ENCODE measurements around the gene ULBP2. TPM values are rescaled to one million over a fixed set of nuclear protein-coding genes. Genes with fewer than 3 reads are reported as not detected.

ULBP2 gene
- total RNA-seq, 1 experiment from 2014 or later = not detected

DNA sequence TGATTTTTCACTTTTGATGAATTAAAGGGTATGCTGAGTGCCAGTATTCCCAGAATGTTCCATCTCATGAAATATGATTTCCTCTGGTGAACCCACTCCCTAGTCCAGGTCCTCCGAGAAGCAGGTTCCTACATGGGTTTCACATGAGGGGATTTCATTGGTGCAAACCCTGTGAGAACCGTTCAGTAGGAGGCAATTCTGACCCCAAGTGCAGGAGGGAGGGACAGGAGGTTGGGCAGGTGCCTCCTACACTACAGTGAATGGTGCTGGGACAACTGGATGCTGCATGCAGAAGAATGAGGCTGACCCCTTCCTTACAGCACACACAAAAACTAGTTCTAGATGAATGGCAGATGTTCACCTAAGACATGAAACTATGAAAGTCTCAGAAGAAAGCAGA is 5.1 kb upstream of the ULBP2 start:
- no peak overlapping the region for H4K8ac ChIP-seq (replicated peaks; ENCODE audit: insufficient read length, low read depth, low read length)
- H3K56ac ChIP-seq (ENCODE audit: insufficient read length, low read depth, low read length) = no peak overlapping the region
- H3K79me1 ChIP-seq (ENCODE audit: insufficient read depth, low read depth, low read length, poor library complexity, severe bottlenecking) = no peaks in the 10 kb centered on the region
- no peaks in the 10 kb centered on the region for H3K79me2 ChIP-seq (ENCODE audit: insufficient read depth, low read length)
- H3K9me3 Mint-ChIP-seq = peaks cover 0 to 9% of the 10 kb centered on the region in 2 experiments; a peak in 1 of 5 replicates
- H3K4me2 ChIP-seq (ENCODE audit: insufficient read depth, insufficient read length, low read length) = no peak overlapping the region
- no peak overlapping the region for H3K18ac ChIP-seq (ENCODE audit: insufficient read length, low read depth, low read length)
- no peaks in the 10 kb centered on the region for H4K20me1 ChIP-seq (ENCODE audit: control insufficient read depth, insufficient read depth, insufficient read length)
- H3K36me3 Mint-ChIP-seq (ENCODE audit: insufficient read depth in 1 of 3, low read depth in 3 of 3) = peaks cover 0 to 4% (median 3%) of the 10 kb centered on the region in 3 experiments; a peak in 3 of 7 replicates
- peaks cover 97% of the 10 kb centered on the region for H3K27me3 Mint-ChIP-seq (ENCODE audit: low read depth)
- H2AFZ ChIP-seq (ENCODE audit: low read length) = no peak overlapping the region
- no peak overlapping the region for H2BK120ac ChIP-seq (ENCODE audit: low read depth, low read length, poor library complexity, severe bottlenecking)
- H3K9ac ChIP-seq (ENCODE audit: extremely low read depth, insufficient read length, low read length) = no peak overlapping the region
- H3K4me1 Mint-ChIP-seq = peaks cover 8 to 11% of the 10 kb centered on the region in 2 experiments
- no peak overlapping the region for H2BK15ac ChIP-seq (ENCODE audit: low read depth, low read length)
- H3K27me3 ChIP-seq (ENCODE audit: insufficient read depth, low read length) = peaks cover 64% of the 10 kb centered on the region
- no peak for DNase-seq
- no peak overlapping the region for H3K27ac ChIP-seq (ENCODE audit: insufficient read length, low read depth, low read length)
- H2BK5ac ChIP-seq (ENCODE audit: insufficient read length, low read length) = no peak overlapping the region
- no peak overlapping the region for H3K14ac ChIP-seq (ENCODE audit: insufficient read depth, low read length)
- no peak overlapping the region for H2BK12ac ChIP-seq (ENCODE audit: insufficient read length, low read depth, low read length)
- no peak overlapping the region for H4K5ac ChIP-seq (ENCODE audit: insufficient read length, low read depth, low read length)
- TF ChIP-seq, protein P1, sequence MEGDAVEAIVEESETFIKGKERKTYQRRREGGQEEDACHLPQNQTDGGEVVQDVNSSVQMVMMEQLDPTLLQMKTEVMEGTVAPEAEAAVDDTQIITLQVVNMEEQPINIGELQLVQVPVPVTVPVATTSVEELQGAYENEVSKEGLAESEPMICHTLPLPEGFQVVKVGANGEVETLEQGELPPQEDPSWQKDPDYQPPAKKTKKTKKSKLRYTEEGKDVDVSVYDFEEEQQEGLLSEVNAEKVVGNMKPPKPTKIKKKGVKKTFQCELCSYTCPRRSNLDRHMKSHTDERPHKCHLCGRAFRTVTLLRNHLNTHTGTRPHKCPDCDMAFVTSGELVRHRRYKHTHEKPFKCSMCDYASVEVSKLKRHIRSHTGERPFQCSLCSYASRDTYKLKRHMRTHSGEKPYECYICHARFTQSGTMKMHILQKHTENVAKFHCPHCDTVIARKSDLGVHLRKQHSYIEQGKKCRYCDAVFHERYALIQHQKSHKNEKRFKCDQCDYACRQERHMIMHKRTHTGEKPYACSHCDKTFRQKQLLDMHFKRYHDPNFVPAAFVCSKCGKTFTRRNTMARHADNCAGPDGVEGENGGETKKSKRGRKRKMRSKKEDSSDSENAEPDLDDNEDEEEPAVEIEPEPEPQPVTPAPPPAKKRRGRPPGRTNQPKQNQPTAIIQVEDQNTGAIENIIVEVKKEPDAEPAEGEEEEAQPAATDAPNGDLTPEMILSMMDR (conservative IDR thresholded peaks at IDR 0.05) = no peak
- H3K9me3 ChIP-seq (ENCODE audit: control insufficient read depth, low read depth, low read length) = no peaks in the 10 kb centered on the region
- no peak overlapping the region for H3T11ph ChIP-seq (ENCODE audit: low read length)
- no CpG with 5 or more reads among the region's 2 CpGs for WGBS (ENCODE audit: extremely low coverage, insufficient read length, low lambda C conversion rate)
- H3K27ac Mint-ChIP-seq = no peak overlapping the region
- peaks cover 12% of the 10 kb centered on the region for H3K23me2 ChIP-seq (ENCODE audit: insufficient read length, low read depth, low read length, poor library complexity, severe bottlenecking)
- no peak overlapping the region for H2AK5ac ChIP-seq (ENCODE audit: insufficient read length, low read length)
- H2BK20ac ChIP-seq (ENCODE audit: low read depth, low read length, poor library complexity, severe bottlenecking) = no peak overlapping the region
- no peak overlapping the region for H4K91ac ChIP-seq (ENCODE audit: insufficient read length, low read depth, low read length)
- no peak overlapping the region for H3K4me3 Mint-ChIP-seq
- no peak overlapping the region for H3K23ac ChIP-seq (ENCODE audit: insufficient read length, low read depth, low read length)
- H3K4ac ChIP-seq (ENCODE audit: low read depth, low read length) = no peak overlapping the region
- H3K4me1 ChIP-seq (ENCODE audit: insufficient read depth, low read length) = no peaks in the 10 kb centered on the region

Data from H9 (cell line).